Mesenchymal stem cell (in vitro differentiated cells and primary cell): ENCODE data around the gene PDX1.

Experiments
- DNase-seq: peaks from one replicate; pipeline ENCODE4 v3.0.0-alpha.2; 2013
- H2AFZ ChIP-seq: one replicate; pipeline ENCODE4 v1.6.1; 2013; ENCODE audit warnings: low read depth, mild to moderate bottlenecking, control low read depth, inconsistent platforms, low read length, moderate library complexity
- H2AK5ac ChIP-seq: 2 replicates; pipeline ENCODE4 v1.6.1; 2013; ENCODE audit warnings: low read length, moderate library complexity, mild to moderate bottlenecking, inconsistent platforms; ENCODE audit not compliant: severe bottlenecking
- H2BK120ac ChIP-seq: one replicate; pipeline ENCODE4 v1.6.1; 2013; ENCODE audit warnings: low read depth, mild to moderate bottlenecking, inconsistent platforms, low read length, moderate library complexity
- H2BK12ac ChIP-seq, 2 experiments: one replicate each; pipeline ENCODE4 v1.6.1; 2013; ENCODE audit warnings: inconsistent platforms in 2 of 2, low read length in 2 of 2, mild to moderate bottlenecking in 2 of 2, moderate library complexity in 2 of 2, control low read depth in 1 of 2
- H2BK15ac ChIP-seq: one replicate; pipeline ENCODE4 v1.6.1; 2013; ENCODE audit warnings: mild to moderate bottlenecking, low read depth, inconsistent platforms; ENCODE audit not compliant: poor library complexity, severe bottlenecking
- H2BK5ac ChIP-seq: 2 replicates; pipeline ENCODE4 v1.6.1; 2013; ENCODE audit warnings: low read depth, mild to moderate bottlenecking, low read length, control low read depth, inconsistent platforms; ENCODE audit not compliant: poor library complexity, severe bottlenecking
- H3K14ac ChIP-seq, 2 experiments: one replicate each; pipeline ENCODE4 v1.6.1; 2013; ENCODE audit warnings: inconsistent platforms in 2 of 2, low read length in 2 of 2, control low read depth in 1 of 2, mild to moderate bottlenecking in 1 of 2, moderate library complexity in 1 of 2
- H3K18ac ChIP-seq, 2 experiments: one replicate each; pipeline ENCODE4 v1.6.1; 2013; ENCODE audit warnings: inconsistent platforms in 2 of 2, low read length in 2 of 2, control low read depth in 1 of 2, low read depth in 1 of 2, mild to moderate bottlenecking in 1 of 2
- H3K23ac ChIP-seq, 2 experiments: one replicate each; pipeline ENCODE4 v1.6.1; 2013; ENCODE audit warnings: inconsistent platforms in 2 of 2, low read length in 2 of 2, mild to moderate bottlenecking in 2 of 2, moderate library complexity in 2 of 2, control low read depth in 1 of 2
- H3K27ac ChIP-seq: 2 replicates; pipeline ENCODE4 v1.5.1; 2013; ENCODE audit warnings: mild to moderate bottlenecking, moderate library complexity, low read length, control low read depth, inconsistent platforms; ENCODE audit not compliant: poor library complexity, severe bottlenecking
- H3K27me3 ChIP-seq, 2 experiments: 2 replicates each; pipeline versions ENCODE4 v1.6.1 to v1.7.0; 2013; ENCODE audit warnings: low read length in 2 of 2, mild to moderate bottlenecking in 2 of 2, moderate library complexity in 2 of 2, control low read depth in 1 of 2, inconsistent platforms in 1 of 2; ENCODE audit not compliant: control insufficient read depth in 1 of 2, insufficient read depth in 1 of 2
- H3K36me3 ChIP-seq, 2 experiments: 2 replicates each; pipeline versions ENCODE4 v1.6.1 to v1.7.0; 2013; ENCODE audit warnings: low read length in 2 of 2, control low read depth in 1 of 2, inconsistent platforms in 1 of 2, low read depth in 1 of 2, mild to moderate bottlenecking in 1 of 2; ENCODE audit not compliant: insufficient read depth in 2 of 2, control insufficient read depth in 1 of 2
- H3K4ac ChIP-seq, 2 experiments: one replicate each; pipeline ENCODE4 v1.6.1; 2013; ENCODE audit warnings: inconsistent platforms in 2 of 2, low read length in 2 of 2, mild to moderate bottlenecking in 2 of 2, moderate library complexity in 2 of 2, control low read depth in 1 of 2, low read depth in 1 of 2
- H3K4me1 ChIP-seq: 2 replicates; pipeline ENCODE4 v1.6.1; 2013; ENCODE audit warnings: low read depth, low read length, control low read depth; ENCODE audit not compliant: control insufficient read depth, insufficient read depth
- H3K4me2 ChIP-seq: 2 replicates; pipeline ENCODE4 v1.6.1; 2013; ENCODE audit warnings: low read length, mild to moderate bottlenecking, inconsistent platforms; ENCODE audit not compliant: poor library complexity, severe bottlenecking
- H3K4me3 ChIP-seq, 2 experiments: 2 replicates each; pipeline versions ENCODE4 v1.5.1 to v1.7.0; 2013; ENCODE audit warnings: low read length in 2 of 2, mild to moderate bottlenecking in 2 of 2, control low read depth in 1 of 2, low read depth in 1 of 2; ENCODE audit not compliant: insufficient read depth in 1 of 2
- H3K79me1 ChIP-seq: replicated peaks from 2 replicates; pipeline ENCODE4 v1.6.1; 2013; ENCODE audit warnings: mild to moderate bottlenecking, control low read depth, low read length, inconsistent platforms; ENCODE audit not compliant: poor library complexity, severe bottlenecking
- H3K9ac ChIP-seq: 2 replicates; pipeline ENCODE4 v1.7.0; 2013; ENCODE audit warnings: mild to moderate bottlenecking, low read length, moderate library complexity
- H3K9me3 ChIP-seq: 2 replicates; pipeline ENCODE4 v1.7.0; 2013; ENCODE audit warnings: mild to moderate bottlenecking, low read length; ENCODE audit not compliant: control insufficient read depth
- H4K8ac ChIP-seq: one replicate; pipeline ENCODE4 v1.6.1; 2013; ENCODE audit warnings: inconsistent platforms, mild to moderate bottlenecking, low read length, moderate library complexity
- H4K91ac ChIP-seq: one replicate; pipeline ENCODE4 v1.6.1; 2013; ENCODE audit warnings: mild to moderate bottlenecking, low read length, inconsistent platforms
- WGBS: methylation state at CpG from one replicate; pipeline ENCODE4 v1.1.7; 2013; ENCODE audit warnings: mixed read lengths; 5-methylcytosine and 5-hydroxymethylcytosine counted together

Gene PDX1

GRCh38 chr13:27926644-27927434 lies 7.0 kb downstream of the PDX1 start:
- Histone ChIP-seq H3K4me3 (no peak overlapping the region), H3K27me3 (peaks cover 90 to 96% of the 10 kb centered on the region in 2 experiments), H3K79me1 (no peaks in the 10 kb centered on the region), H3K4me2 (no peak overlapping the region), H3K9me3 (peaks cover 13% of the 10 kb centered on the region), H2BK15ac (no peak overlapping the region), H3K18ac (no peak overlapping the region), H2AK5ac (no peak overlapping the region), H3K4me1 (peaks cover 3% of the 10 kb centered on the region), H2BK12ac (no peak overlapping the region), H4K91ac (no peak overlapping the region), H2AFZ (no peak overlapping the region), H3K36me3 (no peaks in the 10 kb centered on the region), H2BK5ac (no peak overlapping the region), H4K8ac (no peak overlapping the region), H3K14ac (no peak overlapping the region), H3K27ac (no peak overlapping the region), H3K23ac (no peak overlapping the region), H3K9ac (no peak overlapping the region), H3K4ac (no peak overlapping the region), H2BK120ac (no peak overlapping the region)
- DNase-seq = no peak
- 25% methylated on average over 29 of the region's 35 CpGs for WGBS

GRCh38 chr13:27927444-27928352 lies 7.9 kb downstream of the PDX1 start:
- H3K23ac ChIP-seq = no peak overlapping the region

DNA sequence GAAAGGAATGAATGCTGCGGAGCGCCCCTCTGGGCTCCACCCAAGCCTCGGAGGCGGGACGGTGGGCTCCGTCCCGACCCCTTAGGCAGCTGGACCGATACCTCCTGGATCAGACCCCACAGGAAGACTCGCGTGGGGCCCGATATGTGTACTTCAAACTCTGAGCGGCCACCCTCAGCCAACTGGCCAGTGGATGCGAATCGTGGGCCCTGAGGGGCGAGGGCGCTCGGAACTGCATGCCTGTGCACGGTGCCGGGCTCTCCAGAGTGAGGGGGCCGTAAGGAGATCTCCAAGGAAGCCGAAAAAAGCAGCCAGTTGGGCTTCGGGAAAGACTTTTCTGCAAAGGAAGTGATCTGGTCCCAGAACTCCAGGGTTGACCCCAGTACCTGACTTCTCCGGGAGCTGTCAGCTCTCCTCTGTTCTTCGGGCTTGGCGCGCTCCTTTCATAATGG lies 8.6 kb downstream of the PDX1 start:
- H2BK12ac ChIP-seq = no peak overlapping the region
- no peak overlapping the region for H3K14ac ChIP-seq
- peaks cover 77 to 81% of the 10 kb centered on the region in 2 experiments for H3K27me3 ChIP-seq
- no peak overlapping the region for H3K23ac ChIP-seq
- H2AK5ac ChIP-seq = no peak overlapping the region
- H3K4ac ChIP-seq = no peak overlapping the region
- H3K9me3 ChIP-seq = peaks cover 13% of the 10 kb centered on the region
- H3K79me1 ChIP-seq = no peaks in the 10 kb centered on the region
- H3K36me3 ChIP-seq = no peaks in the 10 kb centered on the region
- no peak overlapping the region for H4K8ac ChIP-seq
- H2BK5ac ChIP-seq = no peak overlapping the region
- no peak overlapping the region for H3K9ac ChIP-seq
- H2BK120ac ChIP-seq = no peak overlapping the region
- H3K27ac ChIP-seq = no peak overlapping the region
- H2BK15ac ChIP-seq = no peak overlapping the region
- no peak overlapping the region for H3K18ac ChIP-seq
- no peak for DNase-seq
- no peak overlapping the region for H3K4me3 ChIP-seq
- peaks cover 3% of the 10 kb centered on the region for H3K4me1 ChIP-seq
- H2AFZ ChIP-seq = no peak overlapping the region
- no peak overlapping the region for H4K91ac ChIP-seq
- H3K4me2 ChIP-seq = no peak overlapping the region
- WGBS = 25% methylated on average over 26 of the region's 26 CpGs

More at GRCh38 chr13:27927444-27928352, 7.9 kb downstream of the PDX1 start:
- Histone ChIP-seq H2AFZ (no peak overlapping the region), H4K8ac (no peak overlapping the region), H3K4me3 (no peak overlapping the region), H3K27ac (no peak overlapping the region), H3K4ac (no peak overlapping the region), H4K91ac (no peak overlapping the region), H3K27me3 (peaks cover 82 to 87% of the 10 kb centered on the region in 2 experiments), H3K36me3 (no peaks in the 10 kb centered on the region), H2BK120ac (no peak overlapping the region), H3K4me1 (peaks cover 3% of the 10 kb centered on the region), H2AK5ac (no peak overlapping the region), H2BK5ac (no peak overlapping the region), H3K9ac (no peak overlapping the region), H3K79me1 (no peaks in the 10 kb centered on the region), H2BK15ac (no peak overlapping the region), H3K4me2 (no peak overlapping the region), H3K9me3 (peaks cover 13% of the 10 kb centered on the region), H3K18ac (no peak overlapping the region), H2BK12ac (no peak overlapping the region), H3K14ac (no peak overlapping the region)
- DNase-seq = no peak
- WGBS = 13% methylated on average over 46 of the region's 53 CpGs
